H9 (cell line): ENCODE measurements around the gene HDAC3. TPM values are rescaled to one million over a fixed set of nuclear protein-coding genes. Genes with fewer than 3 reads are reported as not detected.

ENCODE experiments used
- DNase-seq: peaks from one replicate; pipeline ENCODE4 v3.0.0-alpha.2; 2017
- H2AFZ ChIP-seq: one replicate; pipeline ENCODE4 v1.6.1; 2013; ENCODE audit warnings: mild to moderate bottlenecking, low read length, control low read depth, moderate library complexity
- H2AK5ac ChIP-seq: 2 replicates; pipeline ENCODE4 v1.6.1; 2013; ENCODE audit warnings: low read length, control low read depth, mixed read lengths; ENCODE audit not compliant: insufficient read length
- H2BK120ac ChIP-seq: one replicate; pipeline ENCODE4 v1.6.1; 2013; ENCODE audit warnings: low read depth, mild to moderate bottlenecking, low read length, control low read depth, inconsistent platforms; ENCODE audit not compliant: poor library complexity, severe bottlenecking
- H2BK12ac ChIP-seq: 2 replicates; pipeline ENCODE4 v1.6.1; 2013; ENCODE audit warnings: low read length, control low read depth, mixed read lengths, low read depth; ENCODE audit not compliant: insufficient read length
- H2BK15ac ChIP-seq: 2 replicates; pipeline ENCODE4 v1.6.1; 2013; ENCODE audit warnings: low read depth, low read length, control low read depth
- H2BK20ac ChIP-seq: one replicate; pipeline ENCODE4 v1.6.1; 2013; ENCODE audit warnings: low read depth, mild to moderate bottlenecking, low read length, control low read depth, inconsistent platforms; ENCODE audit not compliant: poor library complexity, severe bottlenecking
- H2BK5ac ChIP-seq: 2 replicates; pipeline ENCODE4 v1.6.1; 2013; ENCODE audit warnings: low read length, control low read depth, mixed read lengths; ENCODE audit not compliant: insufficient read length
- H3K14ac ChIP-seq: 2 replicates; pipeline ENCODE4 v1.6.1; 2013; ENCODE audit warnings: low read length, control low read depth; ENCODE audit not compliant: insufficient read depth
- H3K18ac ChIP-seq: 2 replicates; pipeline ENCODE4 v1.6.1; 2013; ENCODE audit warnings: low read depth, mild to moderate bottlenecking, mixed read lengths, low read length, control low read depth; ENCODE audit not compliant: insufficient read length
- H3K23ac ChIP-seq: 2 replicates; pipeline ENCODE4 v1.6.1; 2013; ENCODE audit warnings: low read length, control low read depth, mixed read lengths, low read depth; ENCODE audit not compliant: insufficient read length
- H3K23me2 ChIP-seq: 2 replicates; pipeline ENCODE4 v1.6.1; 2013; ENCODE audit warnings: low read depth, mild to moderate bottlenecking, mixed read lengths, low read length, control low read depth; ENCODE audit not compliant: insufficient read length, poor library complexity, severe bottlenecking
- H3K27ac ChIP-seq: 2 replicates; pipeline ENCODE4 v1.5.1; 2013; ENCODE audit warnings: low read length, control low read depth, mixed read lengths, low read depth; ENCODE audit not compliant: insufficient read length
- H3K27me3 ChIP-seq: 2 replicates; pipeline ENCODE4 v1.6.1; 2013; ENCODE audit warnings: low read length, control low read depth, inconsistent platforms; ENCODE audit not compliant: insufficient read depth
- H3K4ac ChIP-seq: 2 replicates; pipeline ENCODE4 v1.6.1; 2013; ENCODE audit warnings: low read depth, mild to moderate bottlenecking, control low read depth, inconsistent platforms, low read length, moderate library complexity
- H3K4me1 ChIP-seq: 2 replicates; pipeline ENCODE4 v1.6.1; 2013; ENCODE audit warnings: low read length, control low read depth, inconsistent platforms; ENCODE audit not compliant: insufficient read depth
- H3K4me2 ChIP-seq: 2 replicates; pipeline ENCODE4 v1.6.1; 2013; ENCODE audit warnings: low read length, control low read depth, mixed read lengths; ENCODE audit not compliant: insufficient read length, insufficient read depth
- H3K56ac ChIP-seq: 2 replicates; pipeline ENCODE4 v1.6.1; 2013; ENCODE audit warnings: low read depth, mild to moderate bottlenecking, mixed read lengths, low read length, control low read depth; ENCODE audit not compliant: insufficient read length
- H3K79me1 ChIP-seq: 2 replicates; pipeline ENCODE4 v1.6.1; 2013; ENCODE audit warnings: low read depth, mild to moderate bottlenecking, moderate library complexity, low read length, control low read depth, inconsistent platforms; ENCODE audit not compliant: insufficient read depth, poor library complexity, severe bottlenecking
- H3K79me2 ChIP-seq: 2 replicates; pipeline ENCODE4 v1.6.1; 2013; ENCODE audit warnings: low read length, control low read depth, inconsistent platforms; ENCODE audit not compliant: insufficient read depth
- H3K9ac ChIP-seq: 2 replicates; pipeline ENCODE4 v1.6.1; 2013; ENCODE audit warnings: low read length, control low read depth, mixed read lengths; ENCODE audit not compliant: insufficient read length; ENCODE audit errors: extremely low read depth
- H3K9me3 ChIP-seq: one replicate; pipeline ENCODE4 v1.6.1; 2013; ENCODE audit warnings: low read depth, low read length, inconsistent platforms; ENCODE audit not compliant: control insufficient read depth
- H3T11ph ChIP-seq: one replicate; pipeline ENCODE4 v1.6.1; 2013; ENCODE audit warnings: mild to moderate bottlenecking, low read length, control low read depth, inconsistent platforms
- H4K20me1 ChIP-seq: one replicate; pipeline ENCODE4 v1.6.1; 2013; ENCODE audit not compliant: control insufficient read depth, insufficient read length, insufficient read depth
- H4K5ac ChIP-seq: 2 replicates; pipeline ENCODE4 v1.6.1; 2013; ENCODE audit warnings: low read depth, mild to moderate bottlenecking, mixed read lengths, low read length, control low read depth; ENCODE audit not compliant: insufficient read length
- H4K8ac ChIP-seq: replicated peaks from 2 replicates; pipeline ENCODE4 v1.6.1; 2013; ENCODE audit warnings: low read length, control low read depth, mixed read lengths, low read depth; ENCODE audit not compliant: insufficient read length
- H4K91ac ChIP-seq: 2 replicates; pipeline ENCODE4 v1.6.1; 2013; ENCODE audit warnings: low read depth, mild to moderate bottlenecking, moderate library complexity, mixed read lengths, low read length, control low read depth; ENCODE audit not compliant: insufficient read length
- H3K27ac Mint-ChIP-seq, 3 experiments: 2 replicates in 2 of 3; 3 replicates in 1 of 3; pipeline ENCODE4 v1.8.0; 2020 to 2021; ENCODE audit warnings: mixed read lengths in 3 of 3, mild to moderate bottlenecking in 1 of 3, moderate library complexity in 1 of 3
- H3K27me3 Mint-ChIP-seq: 2 replicates; pipeline ENCODE4 v1.8.0; 2021; ENCODE audit warnings: low read depth, mild to moderate bottlenecking, moderate library complexity, mixed read lengths
- H3K36me3 Mint-ChIP-seq, 3 experiments: 2 replicates in 2 of 3; 3 replicates in 1 of 3; pipeline ENCODE4 v1.8.0; 2020 to 2021; ENCODE audit warnings: low read depth in 3 of 3, mixed read lengths in 3 of 3; ENCODE audit not compliant: insufficient read depth in 1 of 3
- H3K4me1 Mint-ChIP-seq, 2 experiments: 2 replicates each; pipeline ENCODE4 v1.8.0; 2020; ENCODE audit warnings: mixed read lengths in 2 of 2
- H3K4me3 Mint-ChIP-seq, 2 experiments: 2 replicates in 1 of 2; 3 replicates in 1 of 2; pipeline ENCODE4 v1.8.0; 2020 to 2021; ENCODE audit warnings: mild to moderate bottlenecking in 2 of 2, mixed read lengths in 2 of 2, moderate library complexity in 1 of 2
- H3K9me3 Mint-ChIP-seq, 2 experiments: 2 replicates in 1 of 2; 3 replicates in 1 of 2; pipeline ENCODE4 v1.8.0; 2020; ENCODE audit warnings: mild to moderate bottlenecking in 2 of 2, mixed read lengths in 2 of 2, moderate library complexity in 1 of 2
- CTCF ChIP-seq: fragments of 200-600 bp; sonication (generic); conservative IDR thresholded peaks from 3 replicates; pipeline ENCODE4 v1.8.0; 2021; ENCODE audit warnings: antibody characterized with exemption, mild to moderate bottlenecking
- WGBS: extraction: QIAGEN DNeasy Blood & Tissue Kit; methylation state at CpG from one replicate; pipeline ENCODE4 v1.1.7; 2013; ENCODE audit warnings: missing lambda C conversion rate, low lambda C conversion rate, mixed read lengths; ENCODE audit not compliant: insufficient read length; ENCODE audit errors: extremely low coverage; 5-methylcytosine and 5-hydroxymethylcytosine counted together
- long read RNA-seq: library from polyadenylated mRNA; unstranded; transcript quantifications from one replicate; pipeline ENCODE4 v2.0.0, GENCODE V29; 2020
- total RNA-seq: library from RNA; stranded (reverse); gene quantifications from 2 replicates; pipeline ENCODE4 v1.2.1, GENCODE V29; 2021

HDAC3 gene
- total RNA-seq = 98.3 and 98.5 TPM in 2 replicates
- long read RNA-seq, transcript HDAC3-213 (2 exons, 830 nt) = minor isoform, 10 of 847 reads
- long read RNA-seq, transcript HDAC3-201 (15 exons, 1,959 nt) = major isoform, 714 of 847 reads
- long read RNA-seq, partial matches to known transcripts = 15 of 847 reads
- long read RNA-seq, other reads (novel, unspliced or antisense) = 105 of 847 reads

GRCh38 chr5:141636413-141637122, at the start of gene HDAC3, which contains the start of gene RELL2:
TSS of gene HDAC3 (minus strand) at chr5:141636849. CDS start at chr5:141636790, 59 bp downstream.
TSS of gene RELL2 (plus strand) at chr5:141636997. CDS start at chr5:141638226, 1,229 bp downstream.
- Mint-ChIP-seq H3K4me1 (peaks cover 18 to 23% of the 10 kb centered on the region in 2 experiments), H3K36me3 (peaks cover 9 to 28% (median 19%) of the 10 kb centered on the region in 3 experiments; a peak in 6 of 7 replicates), H3K4me3 (peak within 1 kb of the TSS; percentile 92 to 96), H3K27me3 (peaks cover 2% of the 10 kb centered on the region), H3K27ac (peak within 1 kb of the TSS; percentile 67 to 92 (median 83); a peak in 5 of 7 replicates), H3K9me3 (no peaks in the 10 kb centered on the region; a peak in 1 of 5 replicates)
- Histone ChIP-seq H4K20me1 (no peaks in the 10 kb centered on the region), H3K4ac (no peak within 1 kb of the TSS), H4K8ac (no peak within 1 kb of the TSS), H3K9me3 (no peaks in the 10 kb centered on the region), H3K18ac (peak within 1 kb of the TSS; percentile 35), H3K79me1 (peaks cover 10% of the 10 kb centered on the region), H3K27ac (no peak within 1 kb of the TSS), H3T11ph (no peak within 1 kb of the TSS), H3K9ac (peak within 1 kb of the TSS; percentile 83), H2BK15ac (no peak within 1 kb of the TSS), H3K27me3 (no peaks in the 10 kb centered on the region), H2AFZ (no peak within 1 kb of the TSS), H3K23me2 (peaks cover 14% of the 10 kb centered on the region), H3K4me1 (peaks cover 4% of the 10 kb centered on the region; the same call in 1 of the 2 replicates), H3K4me2 (peak within 1 kb of the TSS; percentile 79), H4K91ac (no peak within 1 kb of the TSS), H3K14ac (peak within 1 kb of the TSS; percentile 72), H2BK5ac (no peak within 1 kb of the TSS), H2AK5ac (no peak within 1 kb of the TSS), H3K79me2 (peaks cover 10% of the 10 kb centered on the region; the same call in 1 of the 2 replicates), H2BK120ac (no peak within 1 kb of the TSS), H2BK20ac (no peak within 1 kb of the TSS), H3K56ac (no peak within 1 kb of the TSS), H2BK12ac (no peak within 1 kb of the TSS), H4K5ac (no peak within 1 kb of the TSS), H3K23ac (no peak within 1 kb of the TSS)
- peak; percentile 95 for DNase-seq
- no peak for TF ChIP-seq CTCF
- no CpG with 5 or more reads among the region's 55 CpGs for WGBS
